Endothelial cell of umbilical vein (primary cell): Measurements from ENCODE around the gene MT1H. TPM values are rescaled to one million over a fixed set of nuclear protein-coding genes. Genes with fewer than 3 reads are reported as not detected.

ENCODE experiments used
- BruUV-seq: library from RNA; stranded (reverse); fragments of 400-500 nt; replicated peaks from 2 replicates; lab custom pipeline; 2021; lab: Mats Ljungman, UMichigan
- CTCF ChIA-PET: fragments of 300-600, 350-600 bp; sonication (Branson Sonifier 250); formaldehyde crosslinking; loops from one replicate; lab custom pipeline; 2021; ENCODE audit warnings: antibody characterized with exemption, inconsistent platforms; lab: Charles Lee
- POLR2A ChIA-PET: fragments of 300-600, 350-600 bp; sonication (Branson Sonifier 250); formaldehyde crosslinking; loops from one replicate; lab custom pipeline; 2021; ENCODE audit warnings: antibody characterized with exemption, inconsistent platforms; lab: Charles Lee
- DNase-seq: peaks from one replicate; pipeline ENCODE4 v3.0.0-alpha.2; 2011; ENCODE audit warnings: low read depth, low spot score
- FAIRE-seq: peaks from 2 replicates; lab custom pipeline; 2011; peaks lifted over from hg19 to GRCh38; lab: Jason Lieb, UNC
- H2AFZ ChIP-seq: 2 replicates; pipeline ENCODE4 v1.6.0; 2012; ENCODE audit warnings: low read depth, low read length, control low read depth, inconsistent platforms
- H3K27ac ChIP-seq: 2 replicates; pipeline ENCODE4 v1.5.1; 2011; ENCODE audit warnings: low read depth, mild to moderate bottlenecking, control low read depth, low read length, moderate library complexity; ENCODE audit not compliant: insufficient read depth
- H3K27me3 ChIP-seq, 2 experiments: 2 replicates each; pipeline versions ENCODE4 v1.6.0 to v1.6.1; 2011; ENCODE audit warnings: low read length in 2 of 2, mixed read lengths in 1 of 2; ENCODE audit not compliant: control insufficient read depth in 2 of 2, insufficient read depth in 2 of 2
- H3K36me3 ChIP-seq, 2 experiments: 2 replicates in 1 of 2; 3 replicates in 1 of 2; pipeline ENCODE4 v1.5.1; 2011; ENCODE audit warnings: low read length in 2 of 2, mild to moderate bottlenecking in 1 of 2, moderate library complexity in 1 of 2; ENCODE audit not compliant: control insufficient read depth in 2 of 2, insufficient read depth in 2 of 2; ENCODE audit errors: extremely low read depth in 1 of 2
- H3K4me1 ChIP-seq: 3 replicates; pipeline ENCODE4 v1.5.1; 2011; ENCODE audit warnings: mild to moderate bottlenecking, low read length; ENCODE audit not compliant: control insufficient read depth, insufficient read depth; ENCODE audit errors: extremely low read depth
- H3K4me2 ChIP-seq: 2 replicates; pipeline ENCODE4 v1.6.1; 2011; ENCODE audit warnings: low read length, control low read depth, mixed read lengths; ENCODE audit not compliant: insufficient read depth
- H3K4me3 ChIP-seq, 3 experiments: fragments of 200-600 bp in 1 of 3; sonication (generic), shearing (Covaris generic) in 1 of 3; replicated peaks in 1 of 3; 2 replicates each; pipeline ENCODE4 v1.5.1; 2011 to 2016; ENCODE audit warnings: control low read depth in 3 of 3, low read length in 3 of 3, mild to moderate bottlenecking in 2 of 3, inconsistent platforms in 1 of 3, low read depth in 1 of 3, moderate library complexity in 1 of 3; ENCODE audit not compliant: insufficient read depth in 1 of 3
- H3K79me2 ChIP-seq: 2 replicates; pipeline ENCODE4 v1.6.0; 2012; ENCODE audit warnings: low read length, inconsistent platforms; ENCODE audit not compliant: control insufficient read depth, insufficient read depth
- H3K9ac ChIP-seq: replicated peaks from 2 replicates; pipeline ENCODE3; 2011; ENCODE audit warnings: low read length, control low read depth; ENCODE audit not compliant: insufficient read depth; ENCODE audit errors: extremely low read depth
- H3K9me1 ChIP-seq: replicated peaks from 3 replicates; pipeline ENCODE4 v1.6.0; 2011; ENCODE audit warnings: mild to moderate bottlenecking, low read length; ENCODE audit not compliant: control insufficient read depth, insufficient read depth; ENCODE audit errors: extremely low read depth
- H3K9me3 ChIP-seq: replicated peaks from 2 replicates; pipeline ENCODE4 v1.5.1; 2012; ENCODE audit warnings: low read length, inconsistent platforms; ENCODE audit not compliant: control insufficient read depth, insufficient read depth
- H4K20me1 ChIP-seq: replicated peaks from 2 replicates; pipeline ENCODE3; 2011; ENCODE audit warnings: mild to moderate bottlenecking, low read length; ENCODE audit not compliant: control insufficient read depth, insufficient read depth; ENCODE audit errors: extremely low read depth
- EZH2 ChIP-seq: IDR thresholded peaks from 2 replicates; pipeline ENCODE4 v1.6.1; 2012; ENCODE audit warnings: borderline replicate concordance, low read depth, mild to moderate bottlenecking, moderate library complexity, low read length, inconsistent platforms; ENCODE audit not compliant: severe bottlenecking
- FOS ChIP-seq: IDR thresholded peaks from 2 replicates; pipeline ENCODE4 v1.6.1; 2011; ENCODE audit warnings: mild to moderate bottlenecking, low read length, moderate library complexity, borderline replicate concordance; ENCODE audit not compliant: insufficient read depth
- GATA2 ChIP-seq: IDR thresholded peaks from 2 replicates; pipeline ENCODE4 v1.7.0; 2011; ENCODE audit warnings: low read depth, mild to moderate bottlenecking, moderate library complexity, mixed read lengths, low read length; ENCODE audit not compliant: insufficient read length, insufficient read depth
- JUN ChIP-seq: IDR thresholded peaks from 2 replicates; pipeline ENCODE4 v1.6.1; 2011; ENCODE audit warnings: borderline replicate concordance, low read depth; ENCODE audit not compliant: insufficient read length, insufficient read depth
- MAX ChIP-seq: IDR thresholded peaks from 2 replicates; pipeline ENCODE4 v1.6.1; 2011; ENCODE audit not compliant: insufficient read depth, insufficient read length
- MYC ChIP-seq: IDR thresholded peaks from one replicate; pipeline ENCODE4 v1.6.1; 2011; ENCODE audit warnings: mild to moderate bottlenecking, low read depth, low read length
- POLR2A ChIP-seq: IDR thresholded peaks from 2 replicates; pipeline ENCODE4 v1.6.1; 2012; ENCODE audit warnings: low read depth, mild to moderate bottlenecking, control low read depth, low read length
- POLR2AphosphoS5 ChIP-seq: IDR thresholded peaks from 2 replicates; pipeline ENCODE4 v1.6.1; 2012; ENCODE audit warnings: low read depth, mild to moderate bottlenecking, control low read depth, low read length, moderate library complexity; ENCODE audit not compliant: insufficient read depth
- dilution Hi-C: fragments of 300-500 bp; cut with MboI; formaldehyde crosslinking; loops from one replicate; pipeline ENCODE4 v1.15.0; 2019; ENCODE audit warnings: low sequenced_read_pairs; ENCODE audit not compliant: extremely low pct_ligation_motif_present
- intact Hi-C: fragments of 100-400 bp; cut with micrococcal nuclease; formaldehyde crosslinking; loops from one replicate; pipeline ENCODE4 v1.10.0; 2022
- polyA plus RNA-seq, 4 experiments: library from polyadenylated mRNA; depleted of rRNA in 3 of 4; stranded (reverse) in 3 of 4; unstranded in 1 of 4; fragments of >200 nt; gene quantifications; 2 replicates each; pipeline versions ENCODE4 v1.2.1 to v1.2.3, GENCODE V29; 2011 to 2012; ENCODE audit warnings: missing spikeins in 1 of 4
- total RNA-seq: library from RNA; stranded (reverse); gene quantifications from 2 replicates; pipeline ENCODE4 v1.2.3, GENCODE V29; 2021
- TF ChIP-seq, protein P1 (sequence below), 2 donors: IDR thresholded peaks; 1 replicate in 1 of 2; 2 replicates in 1 of 2; pipeline ENCODE4 v1.5.1; 2011; ENCODE audit warnings: low read length in 2 of 2, mild to moderate bottlenecking in 2 of 2, moderate library complexity in 2 of 2, control low read depth in 1 of 2, inconsistent platforms in 1 of 2, low read depth in 1 of 2; ENCODE audit not compliant: insufficient read depth in 1 of 2; ENCODE audit errors: extremely low read depth in 1 of 2

MT1H gene
- total and polyA plus RNA-seq, 2 donors (not counting 3 experiments of a cell fraction or from before 2014, with no cell fraction given), result not detected

DNA sequence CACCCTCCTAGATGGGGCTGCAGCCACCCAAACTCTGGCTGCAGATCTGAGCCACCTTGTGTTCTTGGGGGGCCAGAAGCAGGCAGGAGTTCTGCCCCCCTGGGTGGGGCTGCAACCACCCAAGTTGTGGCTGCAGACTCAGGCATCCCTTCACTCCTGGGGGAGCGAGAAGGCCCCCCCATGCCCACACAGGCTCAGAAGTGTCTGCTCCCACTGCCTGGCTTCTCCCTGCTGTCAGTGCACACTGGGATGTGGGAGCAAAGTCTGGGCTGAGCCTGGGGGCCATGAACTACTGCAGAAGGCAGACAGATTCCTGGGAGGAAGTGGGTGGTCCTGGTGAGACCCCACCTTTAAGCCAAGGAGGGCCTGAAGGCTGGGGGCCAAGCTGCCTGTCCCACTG lies 25.6 kb downstream of the MT1H start:
- TF ChIP-seq POLR2A (no peak), MAX (no peak), EZH2 (no peak), MYC (no peak), POLR2AphosphoS5 (no peak), JUN (no peak), GATA2 (no peak), FOS (no peak)
- TF ChIP-seq, protein P1, sequence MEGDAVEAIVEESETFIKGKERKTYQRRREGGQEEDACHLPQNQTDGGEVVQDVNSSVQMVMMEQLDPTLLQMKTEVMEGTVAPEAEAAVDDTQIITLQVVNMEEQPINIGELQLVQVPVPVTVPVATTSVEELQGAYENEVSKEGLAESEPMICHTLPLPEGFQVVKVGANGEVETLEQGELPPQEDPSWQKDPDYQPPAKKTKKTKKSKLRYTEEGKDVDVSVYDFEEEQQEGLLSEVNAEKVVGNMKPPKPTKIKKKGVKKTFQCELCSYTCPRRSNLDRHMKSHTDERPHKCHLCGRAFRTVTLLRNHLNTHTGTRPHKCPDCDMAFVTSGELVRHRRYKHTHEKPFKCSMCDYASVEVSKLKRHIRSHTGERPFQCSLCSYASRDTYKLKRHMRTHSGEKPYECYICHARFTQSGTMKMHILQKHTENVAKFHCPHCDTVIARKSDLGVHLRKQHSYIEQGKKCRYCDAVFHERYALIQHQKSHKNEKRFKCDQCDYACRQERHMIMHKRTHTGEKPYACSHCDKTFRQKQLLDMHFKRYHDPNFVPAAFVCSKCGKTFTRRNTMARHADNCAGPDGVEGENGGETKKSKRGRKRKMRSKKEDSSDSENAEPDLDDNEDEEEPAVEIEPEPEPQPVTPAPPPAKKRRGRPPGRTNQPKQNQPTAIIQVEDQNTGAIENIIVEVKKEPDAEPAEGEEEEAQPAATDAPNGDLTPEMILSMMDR (IDR thresholded peaks at IDR 0.05; ENCODE audit: extremely low read depth in 1 of 2, insufficient read depth in 1 of 2, low read depth in 1 of 2, low read length in 2 of 2), result no peak
- no TSS peak for BruUV-seq
- H3K4me3 ChIP-seq, result no peak overlapping the region
- no peaks in the 10 kb centered on the region for H4K20me1 ChIP-seq
- dilution Hi-C loops, result no loop called here
- H3K27ac ChIP-seq, result no peak overlapping the region
- no peak overlapping the region for H2AFZ ChIP-seq
- no peak overlapping the region for H3K9ac ChIP-seq
- ChIA-PET POLR2A (interaction anchor here (0.6 kb wide), 1 partner anchor 89 kb away, joined by 3 read pairs; no protein-coding TSS in a partner anchor), CTCF (interaction anchor here (1.3 to 2.1 kb wide), 2 partner anchors 91 to 94 kb away, joined by 3 to 5 read pairs; no protein-coding TSS in a partner anchor)
- no peak overlapping the region for H3K4me2 ChIP-seq
- DNase-seq (no peak), FAIRE-seq (no peak)
- H3K4me1 ChIP-seq, result no peaks in the 10 kb centered on the region
- H3K79me2 ChIP-seq, result no peaks in the 10 kb centered on the region
- H3K9me3 ChIP-seq, result no peaks in the 10 kb centered on the region
- no peaks in the 10 kb centered on the region for H3K36me3 ChIP-seq
- H3K27me3 ChIP-seq, result no peaks in the 10 kb centered on the region
- intact Hi-C loops, result no loop called here
- no peaks in the 10 kb centered on the region for H3K9me1 ChIP-seq
